Measurements from ENCODE around the gene PPP6R2.

DNA sequence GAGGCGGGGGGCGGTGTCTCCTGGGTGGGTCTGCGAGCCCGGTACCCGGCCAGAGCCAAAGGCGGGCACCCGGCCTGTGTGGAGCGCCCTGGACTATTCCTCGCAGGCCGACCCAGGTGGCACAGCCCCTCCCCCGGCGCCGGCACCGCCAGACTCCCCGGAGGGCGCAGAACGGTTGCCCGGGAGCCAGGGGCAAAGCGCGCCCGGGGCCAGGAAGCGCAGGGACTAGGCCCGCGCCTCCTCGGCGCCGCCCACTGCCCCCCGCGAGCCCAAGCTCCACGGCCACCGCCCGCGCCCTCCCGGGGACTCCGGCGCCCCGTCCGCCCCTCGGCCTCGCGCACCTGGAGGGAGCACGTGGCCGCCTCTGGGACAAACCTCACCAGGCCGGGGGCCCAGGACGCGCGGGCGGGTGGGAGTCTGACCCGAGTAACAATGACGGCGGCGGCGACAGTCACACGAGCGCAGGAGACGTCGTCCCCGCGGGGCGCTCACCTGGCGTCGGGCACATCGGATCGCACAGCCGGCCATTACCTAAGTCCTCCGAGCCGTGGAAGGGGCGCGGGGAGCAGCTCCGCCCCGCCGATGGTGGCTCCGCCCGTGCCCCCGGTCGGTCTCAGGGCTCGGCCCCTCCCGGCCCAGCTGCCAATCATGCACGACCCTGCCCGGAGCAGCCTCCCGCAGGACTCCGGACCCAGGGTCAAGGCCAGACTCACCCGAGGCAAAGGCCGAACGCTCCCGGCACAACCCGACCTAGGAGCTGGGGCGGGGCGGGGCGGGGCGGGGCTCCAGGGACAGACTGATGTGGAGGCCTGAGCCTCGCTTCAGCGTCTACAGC lies 43.1 kb upstream of the PPP6R2 start:
- TF ChIP-seq, protein P1, sequence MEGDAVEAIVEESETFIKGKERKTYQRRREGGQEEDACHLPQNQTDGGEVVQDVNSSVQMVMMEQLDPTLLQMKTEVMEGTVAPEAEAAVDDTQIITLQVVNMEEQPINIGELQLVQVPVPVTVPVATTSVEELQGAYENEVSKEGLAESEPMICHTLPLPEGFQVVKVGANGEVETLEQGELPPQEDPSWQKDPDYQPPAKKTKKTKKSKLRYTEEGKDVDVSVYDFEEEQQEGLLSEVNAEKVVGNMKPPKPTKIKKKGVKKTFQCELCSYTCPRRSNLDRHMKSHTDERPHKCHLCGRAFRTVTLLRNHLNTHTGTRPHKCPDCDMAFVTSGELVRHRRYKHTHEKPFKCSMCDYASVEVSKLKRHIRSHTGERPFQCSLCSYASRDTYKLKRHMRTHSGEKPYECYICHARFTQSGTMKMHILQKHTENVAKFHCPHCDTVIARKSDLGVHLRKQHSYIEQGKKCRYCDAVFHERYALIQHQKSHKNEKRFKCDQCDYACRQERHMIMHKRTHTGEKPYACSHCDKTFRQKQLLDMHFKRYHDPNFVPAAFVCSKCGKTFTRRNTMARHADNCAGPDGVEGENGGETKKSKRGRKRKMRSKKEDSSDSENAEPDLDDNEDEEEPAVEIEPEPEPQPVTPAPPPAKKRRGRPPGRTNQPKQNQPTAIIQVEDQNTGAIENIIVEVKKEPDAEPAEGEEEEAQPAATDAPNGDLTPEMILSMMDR (tag by site-specific recombination; IDR thresholded peaks at IDR 0.05) = no peak
- TF ChIP-seq, protein P2, sequence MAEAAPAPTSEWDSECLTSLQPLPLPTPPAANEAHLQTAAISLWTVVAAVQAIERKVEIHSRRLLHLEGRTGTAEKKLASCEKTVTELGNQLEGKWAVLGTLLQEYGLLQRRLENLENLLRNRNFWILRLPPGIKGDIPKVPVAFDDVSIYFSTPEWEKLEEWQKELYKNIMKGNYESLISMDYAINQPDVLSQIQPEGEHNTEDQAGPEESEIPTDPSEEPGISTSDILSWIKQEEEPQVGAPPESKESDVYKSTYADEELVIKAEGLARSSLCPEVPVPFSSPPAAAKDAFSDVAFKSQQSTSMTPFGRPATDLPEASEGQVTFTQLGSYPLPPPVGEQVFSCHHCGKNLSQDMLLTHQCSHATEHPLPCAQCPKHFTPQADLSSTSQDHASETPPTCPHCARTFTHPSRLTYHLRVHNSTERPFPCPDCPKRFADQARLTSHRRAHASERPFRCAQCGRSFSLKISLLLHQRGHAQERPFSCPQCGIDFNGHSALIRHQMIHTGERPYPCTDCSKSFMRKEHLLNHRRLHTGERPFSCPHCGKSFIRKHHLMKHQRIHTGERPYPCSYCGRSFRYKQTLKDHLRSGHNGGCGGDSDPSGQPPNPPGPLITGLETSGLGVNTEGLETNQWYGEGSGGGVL (tag by site-specific recombination; IDR thresholded peaks at IDR 0.05) = no peak
- TF ChIP-seq ZNF174 (tag by site-specific recombination; IDR thresholded peaks at IDR 0.05) (no peak), ZNF549 (tag by site-specific recombination; IDR thresholded peaks at IDR 0.05) (no peak)
